A549 (cell line): ENCODE data around the gene BCL2L13.

Experiments
- BHLHE40 ChIP-seq: IDR thresholded peaks from 2 replicates; pipeline ENCODE4 v1.6.1; 2012; ENCODE audit warnings: low read depth, low read length, inconsistent platforms
- CEBPB ChIP-seq, 2 experiments: fragments of >200 bp in 1 of 2; sonication (Bioruptor Twin) in 1 of 2; formaldehyde crosslinking in 1 of 2; IDR thresholded peaks; 2 replicates each; pipeline ENCODE4 v1.6.1; 2012 to 2016
- CTCF ChIP-seq: fragments of >200 bp; sonication (Bioruptor Twin); formaldehyde crosslinking; IDR thresholded peaks from 3 replicates; pipeline ENCODE4 v1.5.1; 2016
- E2F6 ChIP-seq: IDR thresholded peaks from 2 replicates; pipeline ENCODE4 v1.6.1; 2012; ENCODE audit warnings: low read depth, borderline replicate concordance
- EP300 ChIP-seq, 2 experiments: fragments of >200 bp; sonication (Bioruptor Twin); formaldehyde crosslinking; IDR thresholded peaks; 2 replicates in 1 of 2; 3 replicates in 1 of 2; pipeline ENCODE4 v1.6.1; 2016 to 2017
- ESRRA ChIP-seq: fragments of 150-350 bp; IDR thresholded peaks from 2 replicates; pipeline ENCODE4 v1.6.1; 2014; ENCODE audit warnings: mild to moderate bottlenecking, low read length, borderline replicate concordance
- HOXB13 ChIP-seq: fragments of 250-450 bp; sonication (Bioruptor Pico); IDR thresholded peaks from 2 replicates; pipeline ENCODE4 v1.5.0; 2020; ENCODE audit warnings: low read depth, mild to moderate bottlenecking, moderate library complexity
- KDM5A ChIP-seq: fragments of 200-600 bp; sonication (generic); IDR thresholded peaks from 2 replicates; pipeline ENCODE4 v1.6.1; 2016; ENCODE audit warnings: antibody characterized with exemption, mild to moderate bottlenecking

DNA sequence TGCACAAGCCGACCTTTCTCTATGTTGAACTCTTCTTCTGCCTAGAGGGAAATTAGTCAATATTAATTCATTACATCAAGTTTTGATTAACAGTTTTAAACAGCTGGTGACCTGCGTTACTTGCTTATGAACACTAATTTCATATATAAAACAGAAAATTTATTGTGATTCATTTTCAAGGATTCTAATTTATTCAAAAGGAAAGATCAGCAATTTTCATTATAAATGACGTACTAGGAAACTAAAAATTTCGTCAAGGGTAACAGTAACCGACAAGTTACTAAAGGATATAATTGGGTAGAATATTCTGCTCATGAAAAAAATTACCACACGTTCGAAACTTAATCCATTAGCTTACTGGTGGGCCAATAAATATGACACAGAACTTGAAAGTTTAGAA lies 25.3 kb upstream of the BCL2L13 start:
- no peak for TF ChIP-seq KDM5A
- TF ChIP-seq ESRRA, result no peak
- TF ChIP-seq CTCF, result no peak
- TF ChIP-seq BHLHE40, result no peak
- no peak for TF ChIP-seq HOXB13 (CRISPR knock-in tag)
- no peak for TF ChIP-seq EP300 (IDR thresholded peaks at IDR 0.05)
- TF ChIP-seq E2F6, result no peak
- TF ChIP-seq CEBPB (IDR thresholded peaks at IDR 0.05), result no peak
